ENCODE data around the gene TARM1.

TARM1 gene

GRCh38 chr19:54127688-54128440 is 46.7 kb upstream of the TARM1 start:
- H3K27ac ChIP-seq (ENCODE audit: extremely low read depth, low read depth, low read length): no peak overlapping the region
- no peaks in the 10 kb centered on the region for H3K9me3 ChIP-seq (ENCODE audit: control insufficient read depth, insufficient read depth, low read depth, low read length)
- peaks cover 17 to 84% of the 10 kb centered on the region in 2 experiments for H3K36me3 ChIP-seq (ENCODE audit: control insufficient read depth in 2 of 2, insufficient read depth in 1 of 2, low read length in 2 of 2)
- H3K4me3 ChIP-seq (ENCODE audit: low read depth, low read length): no peak overlapping the region
- POLR2A ChIA-PET: interaction anchor here (0.6 to 6.2 kb wide), 2 partner anchors 9 to 244 kb away, joined by 3 to 37 read pairs; partner anchors contain the start of gene CNOT3
- CTCF ChIA-PET: interaction anchor here (0.5 kb wide), 1 partner anchor 1314 kb away, joined by 3 read pairs; no protein-coding TSS in a partner anchor
- TF ChIP-seq TCF7L2 (IDR thresholded peaks at IDR 0.05; ENCODE audit: borderline replicate concordance, low read depth, low read length) (no peak), SCRT1 (tag by site-specific recombination; IDR thresholded peaks at IDR 0.05; ENCODE audit: borderline replicate concordance) (peak; percentile 58; the same call in 1 of the 2 replicates), SCRT2 (tag by site-specific recombination; IDR thresholded peaks at IDR 0.05) (peak; percentile 78), ZNF654 (tag by site-specific recombination; IDR thresholded peaks at IDR 0.05; ENCODE audit: low read depth) (no peak), IKZF3 (tag by site-specific recombination; IDR thresholded peaks at IDR 0.05) (no peak), PBX3 (CRISPR knock-in tag; IDR thresholded peaks at IDR 0.05) (no peak)
- no peaks in the 10 kb centered on the region for H3K4me1 ChIP-seq (ENCODE audit: control insufficient read depth, insufficient read depth, low read length)

GRCh38 chr19:54125713-54126112 is 44.5 kb upstream of the TARM1 start:
- no peak overlapping the region for H3K27ac ChIP-seq (ENCODE audit: extremely low read depth, low read depth, low read length)
- H3K4me3 ChIP-seq (ENCODE audit: low read depth, low read length): no peak overlapping the region
- no peaks in the 10 kb centered on the region for H3K9me3 ChIP-seq (ENCODE audit: control insufficient read depth, insufficient read depth, low read depth, low read length)
- TF ChIP-seq ZNF202 (tag by site-specific recombination; IDR thresholded peaks at IDR 0.05; ENCODE audit: borderline replicate concordance) (no peak), HOXC10 (CRISPR knock-in tag; IDR thresholded peaks at IDR 0.05) (no peak), ZNF596 (tag by site-specific recombination; IDR thresholded peaks at IDR 0.05) (no peak), ZNF623 (tag by site-specific recombination; IDR thresholded peaks at IDR 0.05) (no peak), ZNF791 (tag by site-specific recombination; IDR thresholded peaks at IDR 0.05) (no peak), ZNF292 (tag by site-specific recombination; IDR thresholded peaks at IDR 0.05; ENCODE audit: borderline replicate concordance, low read depth) (no peak), ZNF16 (tag by site-specific recombination; IDR thresholded peaks at IDR 0.05; ENCODE audit: low read depth) (no peak), ZSCAN4 (tag by site-specific recombination; IDR thresholded peaks at IDR 0.05) (no peak), ZBTB44 (tag by site-specific recombination; IDR thresholded peaks at IDR 0.05) (no peak), FEZF1 (tag by site-specific recombination; IDR thresholded peaks at IDR 0.05) (no peak), ZFP3 (tag by site-specific recombination; IDR thresholded peaks at IDR 0.05; ENCODE audit: low read depth) (no peak), GLI2 (tag by site-specific recombination; IDR thresholded peaks at IDR 0.05; ENCODE audit: borderline replicate concordance, low read depth) (no peak), ZNF704 (tag by site-specific recombination; IDR thresholded peaks at IDR 0.05) (no peak), BCL11B (tag by site-specific recombination; IDR thresholded peaks at IDR 0.05; ENCODE audit: low read depth) (no peak)
- no peaks in the 10 kb centered on the region for H3K4me1 ChIP-seq (ENCODE audit: control insufficient read depth, insufficient read depth, low read length)
- ChIA-PET CTCF (interaction anchor here (0.6 kb wide), 1 partner anchor 28 kb away, joined by 3 read pairs; no protein-coding TSS in a partner anchor), POLR2A (interaction anchor here (1.1 to 6.2 kb wide), 2 partner anchors 11 kb away, joined by 5 to 37 read pairs; partner anchors contain the start of genes CNOT3, PRPF31 and TFPT)
- H3K36me3 ChIP-seq (ENCODE audit: control insufficient read depth in 2 of 2, insufficient read depth in 1 of 2, low read length in 2 of 2): peaks cover 12 to 89% of the 10 kb centered on the region in 2 experiments; a peak in 2 of 3 replicates

All from HEK293 (cell line).